GM19324 (cell line): Measurements from ENCODE around the gene NLGN3.
"Not testable (repeated sequence)": the region's sequence is repeated elsewhere in the genome, so short reads cannot be mapped to it uniquely, and the experiment has no call there.

Experiments
- ATAC-seq: cut with Tn5 transposase; IDR thresholded peaks from one replicate; pipeline ENCODE4 v1.9.1; 2021; ENCODE audit warnings: mild to moderate bottlenecking, moderate library complexity; ENCODE audit not compliant: unreplicated experiment, low FRiP score

Gene NLGN3

GRCh38 chrX:71168134-71168533, 23.5 kb downstream of the NLGN3 start:
- ATAC-seq, result no peak

GRCh38 chrX:71169586-71169985, 24.9 kb downstream of the NLGN3 start:
- ATAC-seq, result no peak

DNA sequence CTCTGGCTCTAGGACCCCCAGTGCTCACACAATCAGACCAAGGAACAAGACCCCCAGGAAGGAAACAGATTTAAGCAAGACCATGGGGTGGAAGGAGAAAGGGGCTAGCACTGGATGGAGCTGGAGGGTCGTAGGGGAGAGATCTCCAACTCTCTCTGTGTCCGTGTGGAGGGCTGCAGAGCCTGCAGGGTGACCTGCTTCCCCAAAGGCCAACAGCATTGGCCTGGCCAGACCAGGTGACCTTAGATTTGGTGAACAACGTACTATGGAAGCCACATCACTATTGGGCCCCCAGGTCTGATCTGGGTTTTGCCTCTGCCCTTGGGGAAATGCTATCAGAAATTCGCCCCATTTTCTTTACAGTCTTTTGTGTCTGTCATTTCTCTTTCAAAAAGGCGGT, 26.0 kb downstream of the NLGN3 start:
- no peak for ATAC-seq

DNA sequence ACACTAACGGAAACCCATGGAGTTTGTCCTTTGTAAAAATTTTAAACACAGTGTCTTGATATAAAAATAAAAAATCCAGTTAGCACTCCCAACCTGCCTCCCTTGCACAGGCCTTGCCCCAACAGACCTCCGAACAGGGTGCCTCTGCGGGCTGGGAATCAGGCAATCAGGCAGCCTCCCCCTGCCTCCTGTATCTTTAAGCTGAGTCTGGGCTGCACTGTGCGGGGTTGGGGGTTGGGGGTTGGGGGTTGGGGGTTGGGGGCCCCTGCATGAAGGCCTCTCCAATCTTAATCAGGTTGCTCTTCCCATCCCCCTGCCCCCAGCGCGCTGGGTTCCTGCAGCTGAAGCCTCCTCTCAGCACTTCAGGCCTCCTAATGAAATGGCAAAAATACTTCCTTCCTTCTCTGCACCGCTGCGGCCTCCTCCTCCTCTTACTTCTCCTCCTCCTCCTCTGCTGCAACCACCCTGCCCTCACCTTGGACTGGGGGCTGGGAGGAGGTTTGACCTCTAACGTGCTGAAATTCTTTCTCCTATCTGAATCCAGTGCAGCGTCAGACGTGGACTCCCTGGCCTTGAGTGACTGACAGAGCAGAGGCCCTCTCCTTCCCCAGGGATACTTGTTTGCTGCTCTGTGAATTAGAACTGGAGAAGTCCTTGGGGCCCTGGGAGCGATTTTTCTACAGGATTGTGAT, 26.6 kb downstream of the NLGN3 start:
- ATAC-seq, result no peak

GRCh38 chrX:71173440-71173839, 28.8 kb downstream of the NLGN3 start:
- no peak for ATAC-seq

- ATAC-seq, result no peak
Observed at GRCh38 chrX:71174795-71175194, 30.2 kb downstream of the NLGN3 start.

DNA sequence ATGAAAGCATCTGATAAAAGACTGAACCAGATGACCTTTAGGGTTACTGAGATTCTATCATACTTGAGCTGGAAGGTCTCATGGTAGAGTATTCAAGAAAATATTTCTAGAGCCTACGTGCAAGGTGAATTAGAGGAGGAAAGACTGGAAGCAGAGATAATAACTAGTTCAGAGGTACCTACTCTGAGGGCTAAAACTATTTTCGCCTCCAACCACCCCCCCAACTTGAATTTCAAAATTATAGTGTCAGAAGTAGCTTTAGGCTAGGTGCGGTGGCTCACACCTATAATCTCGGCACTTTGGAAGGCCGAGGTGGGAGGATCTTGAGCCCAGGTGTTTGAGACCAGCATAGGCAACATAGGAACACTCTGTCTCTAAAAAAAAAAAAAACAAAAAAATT, 30.9 kb downstream of the NLGN3 start:
- ATAC-seq, result no peak

DNA sequence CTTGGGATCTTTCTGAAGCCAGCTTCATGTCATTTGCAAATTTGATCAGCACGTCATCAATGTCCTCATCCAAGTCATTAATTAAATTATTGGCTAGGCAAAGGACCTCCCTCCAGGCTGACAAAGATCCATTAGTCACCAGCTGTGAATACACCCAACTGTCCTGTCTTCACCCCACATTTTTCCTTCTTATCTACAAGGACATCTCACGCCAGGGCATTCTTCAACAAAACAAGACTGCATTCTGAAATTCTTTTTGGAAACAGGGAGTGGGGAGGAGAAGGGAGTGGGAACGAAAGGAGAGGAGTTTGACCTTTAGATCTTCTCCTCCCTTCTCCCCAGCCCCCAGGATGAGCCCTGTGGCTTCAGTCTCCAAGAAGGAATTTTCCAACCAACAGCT, 32.7 kb downstream of the NLGN3 start:
- ATAC-seq, result no peak

DNA sequence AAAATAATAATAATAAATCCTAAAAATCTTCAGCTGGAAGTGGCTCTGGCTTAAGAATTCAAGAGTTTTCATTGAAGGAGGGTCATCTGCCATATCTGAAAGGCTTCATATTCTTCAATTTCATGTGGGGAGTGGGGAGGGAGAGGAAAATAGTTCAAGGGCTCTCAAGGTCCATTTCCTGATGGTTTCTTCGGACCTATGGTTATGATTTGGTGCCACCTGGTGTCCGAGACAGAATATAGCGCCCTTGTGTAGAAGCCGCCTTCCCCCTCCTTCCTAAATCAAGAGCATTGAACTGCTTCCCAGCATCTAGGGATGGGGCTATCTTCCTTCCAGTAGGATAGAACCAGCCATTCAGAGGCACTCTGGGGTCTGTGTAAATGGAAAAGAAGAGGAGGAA, 34.3 kb downstream of the NLGN3 start:
- peak; percentile 32 for ATAC-seq

GRCh38 chrX:71180579-71181265, 36.1 kb downstream of the NLGN3 start:
- ATAC-seq, result not testable (repeated sequence)

GRCh38 chrX:71181558-71181909, 36.9 kb downstream of the NLGN3 start:
- ATAC-seq, result peak; percentile 40

GRCh38 chrX:71181910-71182799, 37.5 kb downstream of the NLGN3 start:
- ATAC-seq, result peak; percentile 87

- no peak for ATAC-seq
Observed at GRCh38 chrX:71182871-71183270, 38.2 kb downstream of the NLGN3 start.

GRCh38 chrX:71183341-71183740, 38.7 kb downstream of the NLGN3 start:
- ATAC-seq, result no peak

GRCh38 chrX:71184092-71184491, 39.5 kb downstream of the NLGN3 start:
- ATAC-seq, result no peak

GRCh38 chrX:71184803-71185495, 40.3 kb downstream of the NLGN3 start:
- no peak for ATAC-seq

DNA sequence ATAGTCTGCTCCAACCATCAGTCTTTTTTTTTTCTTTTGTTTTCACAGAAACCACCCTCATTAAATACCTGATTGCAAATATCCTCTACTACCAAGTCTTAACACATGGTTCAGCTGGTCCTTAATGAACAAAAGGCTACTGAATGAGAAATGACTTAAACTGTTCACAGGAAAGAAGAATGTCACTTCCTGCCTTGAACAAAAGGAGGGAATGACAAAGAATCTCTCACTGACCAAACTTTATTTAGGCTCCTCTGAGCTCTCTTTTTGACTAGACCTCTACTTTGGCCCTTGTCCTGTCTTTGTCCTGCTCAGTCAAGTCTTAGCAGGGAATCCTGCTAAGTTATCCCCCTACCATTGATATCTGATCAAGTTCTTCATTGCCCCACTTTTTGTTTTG, 46.6 kb downstream of the NLGN3 start:
- no peak for ATAC-seq

GRCh38 chrX:71195964-71196649, 51.5 kb downstream of the NLGN3 start:
- ATAC-seq, result peak; percentile 44

DNA sequence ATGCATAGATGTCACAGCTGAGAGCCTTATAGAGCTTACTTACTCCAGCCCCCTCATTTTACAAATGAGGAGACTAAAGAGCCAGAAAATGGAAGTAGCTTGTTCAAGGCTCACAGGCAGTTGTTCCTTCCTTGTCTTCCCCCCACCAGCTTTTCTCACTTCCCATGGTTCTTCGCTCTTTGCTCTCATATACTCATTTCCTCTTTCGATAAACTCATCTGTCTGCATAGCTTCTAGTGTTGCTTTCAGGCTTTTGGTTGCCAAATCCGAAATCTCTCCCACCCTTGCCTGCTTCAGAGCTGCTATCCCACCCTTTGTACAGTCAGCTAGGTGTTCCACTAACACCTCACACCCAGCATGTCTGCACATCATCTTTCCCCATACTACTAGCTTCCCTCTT, 53.4 kb downstream of the NLGN3 start:
- no peak for ATAC-seq
